Posterior cingulate gyrus (tissue), 11 donors: ENCODE data around the gene SCN5A.
"Not testable (repeated sequence)": the region's sequence is repeated elsewhere in the genome, so short reads cannot be mapped to it uniquely, and the experiment has no call there.

Experiments used
- DNase-seq, 10 donors: peaks; one replicate each; pipeline versions ENCODE4 v3.0.0 to v3.0.0-alpha.2; 2020 to 2021; ENCODE audit warnings: mixed read lengths in 3 of 10
- intact Hi-C: fragments of 100-400 bp; cut with DNase I; formaldehyde crosslinking; loops from one replicate; pipeline ENCODE4 v1.15.1; 2023

SCN5A gene

GRCh38 chr3:38582941-38583645 is 66.4 kb downstream of the SCN5A start:
- intact Hi-C loops = no loop called here
- DNase-seq = peak in 3 of 10 donors; percentile 57 to 81 (median 66)

DNA sequence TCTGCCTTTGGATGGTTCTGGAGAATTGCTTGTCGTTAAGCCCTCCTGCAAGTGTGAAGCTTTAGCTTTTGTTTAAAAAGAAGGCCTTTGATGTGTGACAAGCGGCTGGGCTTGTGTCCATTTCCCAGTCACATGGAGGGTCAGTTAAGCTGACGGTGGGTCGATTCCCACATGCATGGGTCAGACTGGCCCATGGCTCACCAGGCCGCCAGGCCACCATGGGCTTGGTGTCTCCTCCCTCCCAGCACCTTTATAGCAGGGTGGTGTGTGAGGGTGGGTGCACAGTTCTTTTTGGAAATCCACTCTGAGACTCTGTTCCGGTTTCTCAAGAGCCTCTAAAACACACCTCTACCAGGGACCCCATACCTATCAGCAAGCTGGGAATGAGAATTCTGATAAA is 67.2 kb downstream of the SCN5A start:
- DNase-seq = peak in 1 of 10 donors; percentile 9
- intact Hi-C loops = no loop called here

DNA sequence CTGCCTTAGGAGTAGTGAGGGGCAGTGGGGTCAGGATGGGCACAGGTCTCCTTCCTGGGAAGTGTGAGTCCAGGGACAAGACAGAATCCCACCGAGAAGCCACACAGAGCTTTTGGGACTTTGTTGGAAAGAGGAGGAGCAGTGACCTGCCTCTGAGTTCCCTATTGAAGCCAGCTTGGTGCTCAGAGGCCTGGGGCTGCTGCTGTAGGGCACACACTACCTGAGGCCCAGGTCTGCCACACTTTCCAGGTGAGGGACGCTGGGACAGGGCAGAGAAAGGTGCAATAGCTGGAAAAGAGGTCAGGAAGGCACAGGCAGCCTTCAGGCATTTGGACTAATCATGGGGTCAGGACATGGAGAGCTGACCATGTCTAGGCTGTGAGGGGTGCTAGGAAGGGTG is 67.7 kb downstream of the SCN5A start:
- intact Hi-C loops = no loop called here
- no peak for DNase-seq

- DNase-seq = peak in 1 of 10 donors; percentile 77
- intact Hi-C loops = no loop called here
Measured at GRCh38 chr3:38580450-38581382, 68.8 kb downstream of the SCN5A start.

DNA sequence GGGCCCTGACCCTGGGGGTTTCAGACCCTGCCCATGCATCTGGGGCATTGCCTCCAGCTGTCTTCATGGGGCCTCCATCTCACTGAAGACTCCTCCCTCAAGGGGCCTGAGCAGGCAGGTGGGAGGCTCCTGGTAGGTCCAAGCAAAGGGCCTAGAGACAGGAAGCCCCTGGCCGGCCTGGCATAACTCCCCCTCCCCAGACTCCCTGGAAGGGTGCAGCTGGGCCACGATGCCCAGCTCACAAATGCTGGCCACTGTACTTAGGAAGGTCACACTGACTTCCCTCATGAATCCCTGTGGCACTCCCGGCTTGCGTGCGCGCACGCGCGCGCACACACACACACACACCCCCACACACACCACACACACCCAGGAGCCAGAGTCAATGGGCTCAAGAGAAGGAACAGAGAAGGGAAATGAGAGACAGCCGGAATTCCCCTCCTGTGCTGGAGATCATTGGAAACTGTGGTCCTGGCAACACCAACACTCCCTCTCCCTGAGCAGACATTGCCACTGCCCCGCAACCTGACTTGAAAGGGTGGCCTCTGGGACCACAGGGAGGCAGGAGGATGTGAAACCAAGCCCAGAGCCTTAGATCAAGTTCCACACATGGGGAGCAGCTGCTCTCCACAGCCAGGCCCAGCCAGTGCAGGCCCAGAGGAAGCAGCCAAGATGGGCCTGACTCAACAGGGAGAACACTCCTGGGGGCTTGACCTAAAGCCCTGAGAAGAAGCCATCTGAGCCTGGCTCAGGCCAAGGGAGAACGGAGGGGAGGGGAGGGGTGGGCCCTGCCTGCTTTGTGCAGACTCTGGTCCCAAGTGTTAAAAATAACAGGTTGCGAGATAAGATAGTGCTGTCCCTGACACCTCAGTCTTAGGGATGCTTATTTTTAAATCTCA is 69.7 kb downstream of the SCN5A start:
- peak in 1 of 10 donors; percentile 79 for DNase-seq
- intact Hi-C loops = no loop called here

DNA sequence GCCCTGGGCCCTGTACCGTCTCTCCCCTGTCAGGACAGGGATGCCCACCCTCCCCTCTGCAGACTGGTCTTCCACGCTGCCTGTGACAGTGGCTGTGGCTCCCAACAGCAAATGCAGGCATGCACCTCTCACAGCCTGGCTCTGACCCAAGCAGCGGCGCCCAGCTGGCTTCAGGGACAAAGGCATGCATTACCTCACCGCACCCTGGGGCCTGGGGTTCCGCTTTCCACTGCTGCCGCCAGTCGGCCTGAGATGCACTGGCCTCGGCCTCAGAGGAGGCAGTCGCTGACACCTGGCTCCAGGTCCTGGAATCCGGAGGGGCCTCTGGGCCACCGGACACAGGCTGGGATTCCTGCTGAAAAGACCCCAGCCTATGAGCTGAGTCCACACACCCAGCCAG is 70.3 kb downstream of the SCN5A start:
- DNase-seq = peak in 1 of 10 donors; percentile 84
- intact Hi-C loops = no loop called here

DNA sequence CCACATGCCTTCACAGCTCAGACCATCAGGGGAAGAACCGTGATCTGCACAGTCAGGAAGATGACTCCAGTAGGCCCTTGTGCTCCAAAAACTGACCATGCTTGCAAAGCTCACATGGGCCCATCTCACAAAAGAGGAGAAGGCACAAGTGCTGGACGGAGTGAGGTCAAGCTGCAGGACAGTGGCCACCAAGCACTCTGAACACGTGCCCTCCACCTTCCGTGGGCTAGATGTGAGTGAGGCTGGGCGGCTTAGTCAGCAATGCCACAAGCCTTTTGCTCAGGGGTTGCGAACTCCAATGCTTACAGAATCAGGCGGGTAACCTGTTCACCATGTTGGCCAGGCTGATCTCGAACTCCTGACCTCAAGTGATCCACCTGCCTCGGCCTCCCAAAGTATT is 70.9 kb downstream of the SCN5A start:
- DNase-seq = peak in 1 of 10 donors; percentile 58
- intact Hi-C loops = no loop called here

- intact Hi-C loops = no loop called here
- no peak for DNase-seq
Measured at GRCh38 chr3:38578081-38578475, 71.4 kb downstream of the SCN5A start.

DNA sequence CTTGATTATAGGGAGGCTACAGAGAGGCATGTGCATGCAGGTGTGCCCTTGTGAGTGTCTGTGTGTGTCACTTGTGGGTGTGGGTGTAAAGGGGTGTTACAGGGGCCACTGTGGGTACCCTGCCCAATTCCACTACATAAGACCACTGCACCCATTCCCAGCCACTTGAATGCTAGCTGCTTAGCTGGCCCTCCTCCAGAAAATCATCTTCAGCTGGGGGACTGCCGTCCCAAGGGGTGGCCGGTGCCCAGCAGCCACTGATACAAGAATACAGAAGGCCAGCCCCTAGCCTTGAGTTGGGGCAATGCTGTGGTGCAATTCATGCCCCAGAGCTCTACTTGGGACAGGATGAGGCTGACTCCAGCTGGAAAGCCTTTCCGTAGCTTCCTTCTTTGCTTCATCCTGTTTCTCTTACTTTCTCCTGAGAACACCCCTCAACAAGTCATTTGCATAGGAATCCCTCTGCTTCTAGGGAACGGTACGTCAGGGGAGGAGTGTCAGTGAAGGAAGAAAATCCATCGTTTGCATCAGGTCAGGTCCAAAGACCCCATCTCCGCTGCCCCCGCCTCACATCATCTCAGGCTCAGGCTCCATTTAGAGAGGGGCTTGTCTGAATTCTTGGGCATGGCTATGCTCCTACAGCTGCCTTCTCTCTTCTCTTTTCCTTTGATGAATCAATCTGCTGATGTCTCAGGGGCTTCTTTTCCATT is 72.0 kb downstream of the SCN5A start:
- intact Hi-C loops = no loop called here
- DNase-seq = no peak

DNA sequence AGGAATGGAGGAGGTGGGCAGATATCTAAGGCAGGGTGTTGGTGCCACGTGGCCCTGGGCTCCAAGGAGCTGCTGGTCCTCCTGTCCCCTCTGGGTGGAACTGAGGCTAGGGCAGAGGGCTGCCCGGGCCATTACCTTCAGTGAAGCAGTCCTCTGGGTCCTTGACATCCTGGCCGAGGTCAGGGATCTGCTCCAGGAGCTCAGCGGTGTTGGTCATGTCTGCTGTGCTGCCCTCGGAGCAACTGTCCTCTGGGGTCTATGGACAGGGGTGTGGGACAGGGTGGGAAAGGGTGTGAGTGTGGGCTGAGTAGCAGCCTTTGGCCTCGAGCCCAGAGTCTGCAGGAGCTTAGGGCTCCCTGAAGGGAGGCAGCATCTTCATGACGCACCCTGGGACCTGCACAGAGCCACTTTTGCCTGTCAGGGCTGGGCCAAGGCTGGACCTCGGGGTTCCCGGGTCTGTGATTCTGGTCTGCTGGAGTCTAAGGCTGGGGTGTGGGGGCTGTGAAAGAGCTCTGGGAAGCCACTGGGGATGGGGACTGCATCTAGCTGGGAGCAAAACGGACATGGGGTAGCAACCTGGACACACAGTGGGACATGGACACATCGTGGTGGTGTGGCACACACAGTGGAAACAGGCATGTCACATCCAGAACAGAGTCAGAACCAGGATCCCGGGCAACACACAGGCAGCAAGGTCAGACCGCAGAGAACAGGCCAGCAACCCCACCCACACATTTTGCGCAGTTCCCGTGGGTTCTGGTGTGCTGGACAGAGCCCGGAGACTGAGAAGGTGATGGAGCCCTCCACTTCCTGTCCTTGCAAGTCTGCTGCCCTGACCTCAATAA is 72.7 kb downstream of the SCN5A start:
- DNase-seq = no peak
- intact Hi-C loops = no loop called here

- peak in 1 of 10 donors; percentile 14 for DNase-seq
- intact Hi-C loops = no loop called here
Measured at GRCh38 chr3:38576131-38576525, 73.4 kb downstream of the SCN5A start.

DNA sequence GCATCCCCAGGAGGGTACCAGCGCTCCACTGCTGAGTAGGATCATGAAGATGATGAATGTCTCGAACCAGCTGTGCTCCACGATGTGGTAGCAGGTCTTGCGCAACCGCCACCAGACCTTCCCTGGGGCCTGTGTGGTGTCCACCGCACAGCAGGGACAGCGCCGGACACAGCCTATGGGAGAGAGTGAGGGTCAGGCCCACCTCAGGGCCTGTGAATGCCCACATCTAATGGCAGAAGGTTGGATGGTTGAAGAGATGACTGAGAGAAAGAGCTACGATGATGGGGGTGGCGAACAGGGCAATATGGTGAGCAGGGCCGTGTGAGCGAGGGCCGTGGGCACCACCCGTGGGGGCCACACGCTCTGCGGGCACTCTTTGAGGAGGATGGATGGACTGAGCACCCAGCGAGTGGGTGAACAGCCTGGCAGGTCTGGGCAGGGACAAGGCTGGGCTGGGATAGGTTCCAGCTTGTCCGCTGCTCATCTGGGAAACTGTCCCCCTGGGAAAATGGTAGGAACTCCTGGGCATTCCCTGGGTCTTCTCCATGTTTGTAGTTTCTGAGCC is 74.1 kb downstream of the SCN5A start:
- intact Hi-C loops = no loop called here
- peak in 1 of 10 donors; percentile 40 for DNase-seq

DNA sequence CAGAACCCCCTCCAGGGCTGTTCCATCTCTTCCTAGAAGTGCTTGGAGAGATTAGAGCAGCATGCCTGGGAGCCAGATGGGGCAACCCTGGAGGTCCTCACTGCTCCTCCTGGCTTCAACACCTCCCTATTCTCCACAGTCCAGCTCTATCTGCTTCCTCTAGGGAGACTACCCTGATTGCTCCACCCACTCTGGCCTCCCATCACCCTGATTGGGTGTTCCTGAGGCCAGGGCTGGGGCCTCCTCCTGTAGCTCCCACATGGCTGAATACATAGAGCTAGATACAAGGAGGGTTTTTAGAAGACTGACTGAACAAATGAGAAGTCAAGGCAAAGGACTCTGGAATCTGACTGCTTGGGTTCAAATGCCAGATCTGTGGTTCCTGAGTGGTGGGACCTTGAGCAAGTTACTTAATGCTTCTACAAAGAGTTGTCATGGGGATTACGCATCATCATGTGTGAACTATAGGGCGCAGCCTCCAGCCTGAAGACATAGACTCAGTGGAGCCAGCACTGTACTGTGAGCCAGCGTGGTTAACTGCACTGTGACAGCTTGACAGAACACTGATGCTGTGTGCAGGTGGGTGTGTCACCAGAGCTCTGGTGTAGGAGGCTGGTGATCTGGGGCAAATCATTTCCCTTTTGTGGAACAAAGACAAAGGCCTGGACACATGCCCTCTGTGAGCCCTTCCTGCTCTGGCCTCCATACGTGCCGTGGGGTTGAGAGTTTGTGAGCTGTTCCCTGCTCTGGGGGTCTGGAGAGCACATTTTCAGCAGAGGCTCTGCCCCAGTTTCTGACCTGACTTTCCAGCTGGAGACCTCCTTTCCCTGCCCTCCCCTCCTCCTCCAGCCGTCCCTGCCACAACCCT is 74.8 kb downstream of the SCN5A start:
- intact Hi-C loops = no loop called here
- DNase-seq = peak in 2 of 10 donors; percentile 4 to 19

- intact Hi-C loops = no loop called here
Measured at GRCh38 chr3:38573556-38573955, 75.9 kb downstream of the SCN5A start.

GRCh38 chr3:38573111-38573510 is 76.4 kb downstream of the SCN5A start:
- intact Hi-C loops = no loop called here
- no peak for DNase-seq

More at GRCh38 chr3:38573556-38573955, 75.9 kb downstream of the SCN5A start:
- peak in 2 of 10 donors; percentile 33 to 70 for DNase-seq

DNA sequence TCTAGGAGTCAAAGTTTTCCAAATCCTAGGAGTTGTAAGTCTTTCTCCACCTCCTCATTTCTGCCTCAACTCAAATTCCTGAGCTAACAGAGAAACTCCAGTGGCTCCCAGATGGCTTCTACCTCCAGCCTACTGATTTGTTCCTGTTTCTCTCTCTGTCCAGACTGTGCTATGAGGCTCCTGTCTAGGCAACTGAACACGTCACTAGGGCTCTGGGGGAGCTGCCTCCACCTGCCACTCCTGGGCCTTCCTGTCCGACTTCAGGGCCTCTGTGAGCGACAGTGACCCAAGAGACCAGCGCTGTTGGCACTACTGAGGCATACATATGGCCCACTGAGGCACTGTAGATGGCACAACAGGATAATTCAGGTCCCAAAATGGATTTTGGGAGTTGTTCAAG is 82.0 kb downstream of the SCN5A start:
- peak in 2 of 10 donors; percentile 1 to 22 for DNase-seq
- intact Hi-C loops = no loop called here

DNA sequence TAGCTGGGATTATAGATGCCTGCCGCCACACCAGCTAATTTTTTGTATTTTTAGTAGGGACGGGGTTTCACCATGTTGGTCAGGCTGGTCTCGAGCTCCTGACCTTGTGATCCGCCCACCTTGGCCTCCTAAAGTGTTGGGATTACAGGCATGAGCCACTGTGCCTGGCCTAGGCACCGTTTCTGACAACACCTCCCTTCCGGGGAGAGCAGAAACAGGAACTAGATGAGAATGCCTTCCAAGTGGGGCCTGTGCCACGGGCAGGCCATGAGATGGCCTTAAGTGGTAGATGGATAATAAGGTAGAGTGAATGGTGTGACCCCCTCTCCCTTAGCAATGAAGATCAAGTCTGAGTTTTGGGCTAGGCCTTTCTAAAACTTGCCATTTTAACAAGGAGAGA is 82.7 kb downstream of the SCN5A start:
- DNase-seq = peak in 3 of 10 donors; percentile 1 to 57 (median 17)
- intact Hi-C loops = not testable (repeated sequence)

GRCh38 chr3:38566215-38566528 is 83.3 kb downstream of the SCN5A start:
- intact Hi-C loops = no loop called here
- peak in 4 of 10 donors; percentile 7 to 52 (median 32) for DNase-seq
